ENCODE data around the gene MYPN.

MYPN gene

DNA sequence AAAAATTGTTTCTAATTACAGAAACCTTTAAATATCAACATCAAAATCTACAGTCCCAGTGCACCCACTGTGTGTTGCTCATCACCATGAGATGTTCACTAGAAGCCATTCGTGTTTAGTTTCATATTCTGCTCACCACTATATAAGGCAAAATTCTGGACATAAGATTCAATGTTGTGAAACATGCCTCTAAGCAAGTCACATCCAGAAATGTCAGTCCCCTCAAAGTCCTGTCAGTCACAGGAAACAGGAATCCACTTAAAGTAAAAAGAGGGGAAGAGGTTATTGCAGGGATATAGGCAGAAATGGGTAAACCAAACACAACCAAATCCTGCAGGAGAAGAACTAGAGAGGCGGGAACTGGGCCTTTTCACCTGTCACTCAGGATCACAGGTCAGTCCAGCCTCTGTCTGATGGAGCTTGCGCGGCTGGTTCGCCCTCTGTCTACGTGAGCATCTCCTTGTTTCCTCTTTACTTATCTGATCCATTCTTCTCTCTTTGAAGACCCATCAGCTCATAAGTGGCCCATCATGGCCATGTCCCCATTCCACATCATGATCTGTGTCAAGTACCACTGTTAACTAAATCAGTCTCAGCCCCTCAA is 58.4 kb downstream of the MYPN start:
- Mint-ChIP-seq H3K9me3 (peaks cover 2% of the 10 kb centered on the region), H3K36me3 (ENCODE audit: low read depth) (no peaks in the 10 kb centered on the region), H3K27ac (no peak overlapping the region), H3K4me1 (no peaks in the 10 kb centered on the region), H3K4me3 (no peak overlapping the region), H3K27me3 (ENCODE audit: low read depth) (peaks cover 8% of the 10 kb centered on the region)
- TF ChIP-seq, protein P1, sequence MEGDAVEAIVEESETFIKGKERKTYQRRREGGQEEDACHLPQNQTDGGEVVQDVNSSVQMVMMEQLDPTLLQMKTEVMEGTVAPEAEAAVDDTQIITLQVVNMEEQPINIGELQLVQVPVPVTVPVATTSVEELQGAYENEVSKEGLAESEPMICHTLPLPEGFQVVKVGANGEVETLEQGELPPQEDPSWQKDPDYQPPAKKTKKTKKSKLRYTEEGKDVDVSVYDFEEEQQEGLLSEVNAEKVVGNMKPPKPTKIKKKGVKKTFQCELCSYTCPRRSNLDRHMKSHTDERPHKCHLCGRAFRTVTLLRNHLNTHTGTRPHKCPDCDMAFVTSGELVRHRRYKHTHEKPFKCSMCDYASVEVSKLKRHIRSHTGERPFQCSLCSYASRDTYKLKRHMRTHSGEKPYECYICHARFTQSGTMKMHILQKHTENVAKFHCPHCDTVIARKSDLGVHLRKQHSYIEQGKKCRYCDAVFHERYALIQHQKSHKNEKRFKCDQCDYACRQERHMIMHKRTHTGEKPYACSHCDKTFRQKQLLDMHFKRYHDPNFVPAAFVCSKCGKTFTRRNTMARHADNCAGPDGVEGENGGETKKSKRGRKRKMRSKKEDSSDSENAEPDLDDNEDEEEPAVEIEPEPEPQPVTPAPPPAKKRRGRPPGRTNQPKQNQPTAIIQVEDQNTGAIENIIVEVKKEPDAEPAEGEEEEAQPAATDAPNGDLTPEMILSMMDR (IDR thresholded peaks at IDR 0.05; ENCODE audit: unreplicated experiment in 3 of 3) = no peak

- Mint-ChIP-seq H3K9me3 (peaks cover 2% of the 10 kb centered on the region), H3K27ac (peak overlapping the region in 1 of 3 experiments; percentile 68), H3K4me3 (no peak overlapping the region), H3K36me3 (ENCODE audit: low read depth) (no peaks in the 10 kb centered on the region), H3K27me3 (ENCODE audit: low read depth) (peaks cover 6% of the 10 kb centered on the region), H3K4me1 (no peaks in the 10 kb centered on the region)
- TF ChIP-seq, protein P1 (IDR thresholded peaks at IDR 0.05; ENCODE audit: unreplicated experiment in 3 of 3) = no peak
Measured at GRCh38 chr10:68171539-68172080, 62.3 kb downstream of the MYPN start.

DNA sequence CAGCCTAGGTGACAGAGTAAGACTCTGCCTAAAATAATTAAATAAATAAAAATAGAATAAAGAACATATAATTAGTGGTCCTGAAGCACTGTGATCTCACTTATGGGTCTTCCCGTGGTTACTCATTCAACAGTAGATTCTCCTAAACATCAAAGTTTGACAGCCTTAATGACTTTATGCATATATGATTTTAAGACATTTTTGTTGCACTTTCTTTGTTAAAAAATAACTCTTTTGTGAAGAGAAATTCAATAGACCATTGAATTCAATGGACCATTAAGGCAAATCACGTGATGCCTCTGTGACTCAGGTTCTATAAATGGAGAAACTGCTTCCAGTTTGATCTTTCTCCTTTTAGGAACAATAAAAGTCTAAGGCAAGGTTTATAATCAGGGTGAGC is 63.0 kb downstream of the MYPN start:
- Mint-ChIP-seq H3K36me3 (ENCODE audit: low read depth) (no peaks in the 10 kb centered on the region), H3K4me3 (no peak overlapping the region), H3K4me1 (no peaks in the 10 kb centered on the region), H3K9me3 (peaks cover 2% of the 10 kb centered on the region), H3K27ac (peak overlapping the region; percentile 35 to 77 (median 46)), H3K27me3 (ENCODE audit: low read depth) (peaks cover 6% of the 10 kb centered on the region)
- TF ChIP-seq, protein P1 (IDR thresholded peaks at IDR 0.05; ENCODE audit: unreplicated experiment in 3 of 3) = no peak

DNA sequence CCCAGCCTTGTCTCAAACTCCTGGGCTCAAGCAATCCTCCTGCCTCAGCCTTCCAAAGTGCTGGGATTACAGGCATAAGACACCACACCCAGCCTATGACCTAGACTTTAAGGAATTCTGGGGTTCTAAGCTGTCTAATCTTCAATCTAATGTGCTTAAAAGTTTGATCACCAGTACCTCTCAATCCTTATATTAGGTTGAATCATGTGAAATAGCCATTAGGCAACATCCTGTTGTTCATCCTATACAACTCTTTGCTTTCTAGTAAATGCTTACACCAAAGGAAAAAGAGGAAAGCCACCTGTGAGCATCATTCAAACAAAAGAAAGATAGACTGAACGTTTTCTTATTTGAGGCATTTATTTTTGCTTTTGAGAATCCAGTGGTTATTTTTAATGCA is 66.7 kb downstream of the MYPN start:
- no peaks in the 10 kb centered on the region for H3K4me1 Mint-ChIP-seq
- H3K36me3 Mint-ChIP-seq (ENCODE audit: low read depth) = no peaks in the 10 kb centered on the region
- H3K27ac Mint-ChIP-seq = no peak overlapping the region
- H3K9me3 Mint-ChIP-seq = no peaks in the 10 kb centered on the region
- H3K27me3 Mint-ChIP-seq (ENCODE audit: low read depth) = no peaks in the 10 kb centered on the region
- TF ChIP-seq, protein P1 (IDR thresholded peaks at IDR 0.05; ENCODE audit: unreplicated experiment in 3 of 3) = no peak
- H3K4me3 Mint-ChIP-seq = no peak overlapping the region

- Mint-ChIP-seq H3K27ac (no peak overlapping the region), H3K27me3 (ENCODE audit: low read depth) (no peaks in the 10 kb centered on the region), H3K4me1 (no peaks in the 10 kb centered on the region), H3K9me3 (no peaks in the 10 kb centered on the region), H3K4me3 (no peak overlapping the region), H3K36me3 (ENCODE audit: low read depth) (no peaks in the 10 kb centered on the region)
- TF ChIP-seq, protein P1 (IDR thresholded peaks at IDR 0.05; ENCODE audit: unreplicated experiment in 3 of 3) = no peak
Measured at GRCh38 chr10:68176797-68177196, 67.5 kb downstream of the MYPN start.

DNA sequence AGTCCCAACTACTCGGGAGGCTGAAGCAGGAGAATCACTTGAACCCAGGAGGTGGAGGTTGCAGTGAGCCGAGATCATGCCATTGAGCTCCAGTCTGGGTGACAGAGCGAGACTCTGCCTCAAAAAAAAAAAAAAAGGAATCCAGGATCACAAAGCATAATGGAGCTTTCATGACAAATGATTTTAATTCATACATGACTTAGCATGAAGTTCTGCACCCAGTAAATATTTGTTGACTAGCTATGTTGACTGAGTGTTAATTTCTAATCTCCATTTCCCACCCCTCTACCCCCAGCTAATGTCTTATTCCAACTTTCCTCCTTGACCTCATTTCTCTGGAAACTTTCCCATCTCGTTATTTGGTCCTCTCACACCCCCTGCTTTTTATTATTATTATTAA is 69.3 kb downstream of the MYPN start:
- no peaks in the 10 kb centered on the region for H3K36me3 Mint-ChIP-seq (ENCODE audit: low read depth)
- no peaks in the 10 kb centered on the region for H3K27me3 Mint-ChIP-seq (ENCODE audit: low read depth)
- no peaks in the 10 kb centered on the region for H3K9me3 Mint-ChIP-seq
- no peak overlapping the region for H3K27ac Mint-ChIP-seq
- no peaks in the 10 kb centered on the region for H3K4me1 Mint-ChIP-seq
- TF ChIP-seq, protein P1 (IDR thresholded peaks at IDR 0.05; ENCODE audit: unreplicated experiment in 3 of 3) = no peak
- H3K4me3 Mint-ChIP-seq = no peak overlapping the region
